Astrocyte (in vitro differentiated cells and primary cell): ENCODE results near the gene SRF.

Source experiments
- EZH2 ChIP-seq: IDR thresholded peaks from 2 replicates; pipeline ENCODE4 v1.6.1; 2012; ENCODE audit warnings: mild to moderate bottlenecking, low read length, inconsistent platforms; ENCODE audit not compliant: insufficient read depth
- TF ChIP-seq, protein P1 (sequence below): IDR thresholded peaks from 2 replicates; pipeline ENCODE4 v1.5.1; 2011; ENCODE audit warnings: low read depth, mild to moderate bottlenecking, inconsistent platforms, low read length, moderate library complexity; ENCODE audit not compliant: insufficient read depth

DNA sequence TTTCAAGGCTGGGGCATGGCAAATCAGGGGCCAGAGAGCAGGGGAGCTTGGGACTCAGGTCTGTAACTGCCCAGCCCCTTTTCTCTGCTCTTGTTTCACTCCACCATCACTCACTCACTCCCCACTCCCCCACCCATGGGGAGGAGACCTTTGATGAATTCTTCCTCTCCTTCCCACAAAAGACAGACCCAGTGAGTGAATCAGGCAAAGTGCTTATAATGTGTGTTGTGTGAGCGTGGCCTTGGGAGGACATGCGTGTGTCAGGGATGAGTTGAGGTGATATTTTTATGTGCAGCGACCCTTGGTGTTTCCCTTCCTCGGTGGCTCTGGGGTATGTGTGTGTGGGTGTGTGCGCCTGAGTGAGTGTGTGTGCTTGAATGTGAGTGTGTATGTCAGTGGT lies 9.9 kb downstream of the SRF start:
- TF ChIP-seq, protein P1, sequence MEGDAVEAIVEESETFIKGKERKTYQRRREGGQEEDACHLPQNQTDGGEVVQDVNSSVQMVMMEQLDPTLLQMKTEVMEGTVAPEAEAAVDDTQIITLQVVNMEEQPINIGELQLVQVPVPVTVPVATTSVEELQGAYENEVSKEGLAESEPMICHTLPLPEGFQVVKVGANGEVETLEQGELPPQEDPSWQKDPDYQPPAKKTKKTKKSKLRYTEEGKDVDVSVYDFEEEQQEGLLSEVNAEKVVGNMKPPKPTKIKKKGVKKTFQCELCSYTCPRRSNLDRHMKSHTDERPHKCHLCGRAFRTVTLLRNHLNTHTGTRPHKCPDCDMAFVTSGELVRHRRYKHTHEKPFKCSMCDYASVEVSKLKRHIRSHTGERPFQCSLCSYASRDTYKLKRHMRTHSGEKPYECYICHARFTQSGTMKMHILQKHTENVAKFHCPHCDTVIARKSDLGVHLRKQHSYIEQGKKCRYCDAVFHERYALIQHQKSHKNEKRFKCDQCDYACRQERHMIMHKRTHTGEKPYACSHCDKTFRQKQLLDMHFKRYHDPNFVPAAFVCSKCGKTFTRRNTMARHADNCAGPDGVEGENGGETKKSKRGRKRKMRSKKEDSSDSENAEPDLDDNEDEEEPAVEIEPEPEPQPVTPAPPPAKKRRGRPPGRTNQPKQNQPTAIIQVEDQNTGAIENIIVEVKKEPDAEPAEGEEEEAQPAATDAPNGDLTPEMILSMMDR = no peak
- no peak for TF ChIP-seq EZH2
